HG03060 (cell line): Measurements from ENCODE around the gene OSBP2.

Experiments used
- ATAC-seq: cut with Tn5 transposase; IDR thresholded peaks from one replicate; pipeline ENCODE4 v1.9.1; 2021; ENCODE audit warnings: low read depth, moderate number of reproducible peaks; ENCODE audit not compliant: unreplicated experiment

Gene OSBP2

DNA sequence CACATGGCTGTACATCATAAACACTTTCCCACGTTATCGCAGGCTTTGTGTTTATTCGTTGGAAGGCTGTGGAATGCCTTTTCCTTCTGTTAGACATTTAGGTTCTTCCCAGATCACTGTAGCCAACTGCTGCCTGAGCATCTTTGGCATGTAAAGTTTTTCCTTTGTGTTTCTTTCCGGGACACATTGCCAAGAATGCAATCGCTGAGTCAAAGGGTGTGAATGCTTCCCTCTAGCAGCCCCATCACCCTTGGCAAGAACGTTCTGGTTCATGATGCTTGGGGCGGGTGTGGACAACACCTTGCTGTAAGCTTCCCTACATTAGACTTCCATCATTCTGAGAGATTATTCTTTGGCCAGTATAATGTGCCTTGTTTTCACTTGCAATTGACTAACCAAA lies 136.2 kb downstream of the OSBP2 start:
- ATAC-seq, result no peak

DNA sequence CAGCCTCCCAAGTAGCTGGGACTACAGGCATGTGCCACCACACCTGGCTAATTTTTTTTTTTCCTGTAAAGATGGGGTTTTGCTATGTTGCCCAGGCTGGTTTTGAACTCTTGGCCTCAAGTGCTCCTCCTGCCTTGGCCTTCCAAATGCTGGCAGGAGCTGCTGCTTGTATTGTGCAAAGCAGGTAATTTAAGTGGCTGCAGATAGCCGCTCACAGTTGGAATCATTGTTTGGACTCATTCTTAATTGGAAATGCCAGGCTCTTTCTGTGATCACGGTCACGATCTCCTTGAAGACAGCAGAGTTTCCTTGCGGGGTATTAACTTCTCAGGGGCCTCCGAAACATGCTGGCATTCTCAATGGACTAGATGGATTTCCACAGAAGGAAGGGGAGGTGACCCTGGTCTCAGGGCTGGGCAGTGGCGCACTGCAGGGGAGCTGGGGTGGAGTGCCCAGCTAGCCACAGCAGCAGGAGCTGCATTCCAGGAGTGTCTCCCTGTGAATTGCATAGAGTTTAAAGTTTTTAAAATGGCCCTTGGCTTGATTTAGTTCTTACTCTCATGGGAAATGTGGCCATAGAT lies 137.8 kb downstream of the OSBP2 start:
- ATAC-seq, result no peak

DNA sequence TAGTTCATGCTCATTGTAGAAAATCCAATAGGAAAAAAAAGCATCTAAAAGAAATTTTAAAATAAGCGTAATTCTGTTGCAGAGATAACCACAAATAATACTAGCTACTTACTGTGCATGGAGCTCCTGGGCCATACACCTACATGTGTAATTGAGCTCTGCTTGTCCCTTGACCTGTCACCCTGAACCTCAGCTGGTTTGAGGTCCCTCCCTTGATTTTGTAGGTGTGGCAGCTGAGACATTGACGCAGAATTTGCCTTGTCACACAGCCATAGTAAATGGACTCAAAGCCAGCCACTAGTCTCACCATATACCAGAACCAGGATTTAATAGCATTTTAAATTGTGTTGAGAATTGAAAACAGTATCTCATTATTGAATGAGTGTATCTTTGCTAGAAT lies 138.6 kb downstream of the OSBP2 start:
- ATAC-seq, result no peak

DNA sequence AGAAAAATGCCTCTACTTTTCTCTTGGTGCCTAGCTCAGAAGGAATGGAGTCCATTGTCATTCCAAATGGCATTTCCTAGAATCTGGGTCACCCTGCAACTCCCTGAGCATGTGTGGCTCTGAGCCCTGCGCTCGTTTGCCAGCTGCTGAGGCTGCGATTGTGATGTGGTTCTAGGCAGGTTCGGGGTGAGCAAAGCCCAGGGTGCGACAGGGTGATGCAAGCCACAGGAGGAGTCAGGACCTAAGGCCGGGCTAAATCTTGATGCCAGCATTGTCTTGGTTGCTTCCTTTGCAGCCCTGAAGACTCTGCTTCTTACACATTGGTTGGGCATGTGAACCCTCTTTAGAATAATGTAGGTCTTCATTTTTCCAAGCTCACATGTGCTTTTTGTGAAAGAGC lies 142.9 kb downstream of the OSBP2 start:
- no peak for ATAC-seq

DNA sequence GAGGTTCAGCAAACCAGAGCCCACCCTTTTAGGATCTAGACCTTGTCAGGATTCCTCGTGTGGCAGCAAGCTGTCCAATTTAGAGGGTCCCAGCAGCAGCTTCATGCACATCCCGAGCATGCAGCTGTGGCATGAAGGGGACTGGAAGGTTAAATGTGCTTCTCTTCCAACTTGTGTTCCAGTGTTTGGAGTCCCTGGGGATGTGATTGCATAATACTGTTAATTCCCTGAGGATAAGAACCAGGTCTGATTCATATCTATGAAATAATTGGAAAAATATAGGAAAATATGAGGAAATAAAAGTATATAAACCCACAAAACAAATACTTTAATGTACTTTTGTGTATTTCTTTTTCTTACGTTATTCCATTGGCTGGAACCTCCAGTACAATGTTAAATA lies 143.4 kb downstream of the OSBP2 start:
- no peak for ATAC-seq

DNA sequence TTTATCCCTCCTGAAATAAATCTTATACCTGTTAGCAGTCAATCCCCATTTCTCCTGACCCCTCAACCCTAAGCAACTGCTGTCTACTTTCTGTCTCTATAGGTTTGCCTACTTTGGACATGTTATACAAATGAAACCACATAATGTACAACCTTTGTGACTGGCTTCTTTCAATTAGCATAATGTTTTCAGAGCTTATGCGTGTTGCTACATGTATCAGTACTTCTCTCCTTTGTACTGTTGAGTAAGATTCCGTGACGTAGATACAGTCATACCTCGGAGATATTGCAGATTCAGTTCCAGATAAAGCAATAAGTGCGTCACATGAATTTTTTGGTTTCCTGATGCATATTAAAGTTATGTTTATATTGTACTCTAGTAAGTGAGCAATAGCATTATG lies 146.6 kb downstream of the OSBP2 start:
- no peak for ATAC-seq

DNA sequence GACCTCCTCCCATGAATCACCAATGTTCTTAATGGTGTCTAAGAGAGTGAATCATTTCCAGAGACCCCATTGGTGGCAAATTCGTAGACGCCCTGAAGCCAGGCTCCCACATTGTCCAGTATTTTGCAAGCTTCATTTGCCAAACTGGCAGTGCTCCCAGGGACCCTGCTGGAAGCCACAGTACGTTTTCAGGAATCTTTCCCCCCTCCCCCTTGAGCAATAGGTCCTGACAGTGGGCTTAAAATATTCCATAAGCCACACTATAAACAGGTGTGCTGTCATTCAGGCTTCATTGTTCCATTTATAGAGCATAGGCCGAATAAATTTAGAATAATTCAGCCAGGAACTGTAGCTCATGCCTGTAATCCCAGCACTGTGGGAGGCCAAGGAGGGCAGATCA lies 148.6 kb downstream of the OSBP2 start:
- ATAC-seq, result no peak

DNA sequence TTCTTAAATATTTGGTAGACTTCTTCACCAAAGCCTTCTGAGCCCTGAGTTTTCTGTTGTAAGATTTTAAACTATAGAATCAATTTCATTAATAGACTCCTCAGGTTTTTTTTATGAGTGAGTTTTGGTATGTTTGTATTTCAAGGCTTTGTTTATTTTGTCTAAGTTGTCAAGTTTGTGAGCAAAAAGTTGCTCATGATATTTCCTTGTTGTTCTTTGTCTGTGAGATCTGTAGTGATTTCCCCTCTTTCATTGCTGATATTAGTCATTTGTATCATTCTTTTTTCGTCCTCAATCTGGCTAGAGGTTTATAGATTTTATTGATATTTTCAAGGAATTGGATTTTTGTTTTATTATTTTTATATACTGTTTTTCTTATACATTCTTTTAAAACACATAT lies 152.9 kb downstream of the OSBP2 start:
- ATAC-seq, result no peak

DNA sequence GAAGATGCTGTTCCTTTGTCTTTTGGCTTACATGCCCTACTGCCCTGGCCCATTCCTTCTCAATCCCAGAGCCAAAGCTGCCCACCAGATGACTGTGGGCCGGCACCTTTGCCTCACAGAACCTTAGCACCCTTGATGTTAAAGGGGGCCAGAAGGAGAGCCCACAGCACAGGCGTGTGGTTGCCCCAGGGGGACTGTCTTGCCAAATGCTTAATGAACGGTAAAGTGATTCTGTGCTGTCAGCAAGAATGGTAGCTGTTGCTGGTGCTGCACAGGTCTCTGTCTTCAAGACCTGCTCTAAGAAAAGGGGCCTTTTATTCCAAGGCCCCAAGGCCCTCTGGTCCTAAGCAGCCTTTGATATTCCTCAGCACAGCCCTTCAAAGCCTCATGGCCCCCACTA lies 160.6 kb downstream of the OSBP2 start:
- ATAC-seq, result no peak

DNA sequence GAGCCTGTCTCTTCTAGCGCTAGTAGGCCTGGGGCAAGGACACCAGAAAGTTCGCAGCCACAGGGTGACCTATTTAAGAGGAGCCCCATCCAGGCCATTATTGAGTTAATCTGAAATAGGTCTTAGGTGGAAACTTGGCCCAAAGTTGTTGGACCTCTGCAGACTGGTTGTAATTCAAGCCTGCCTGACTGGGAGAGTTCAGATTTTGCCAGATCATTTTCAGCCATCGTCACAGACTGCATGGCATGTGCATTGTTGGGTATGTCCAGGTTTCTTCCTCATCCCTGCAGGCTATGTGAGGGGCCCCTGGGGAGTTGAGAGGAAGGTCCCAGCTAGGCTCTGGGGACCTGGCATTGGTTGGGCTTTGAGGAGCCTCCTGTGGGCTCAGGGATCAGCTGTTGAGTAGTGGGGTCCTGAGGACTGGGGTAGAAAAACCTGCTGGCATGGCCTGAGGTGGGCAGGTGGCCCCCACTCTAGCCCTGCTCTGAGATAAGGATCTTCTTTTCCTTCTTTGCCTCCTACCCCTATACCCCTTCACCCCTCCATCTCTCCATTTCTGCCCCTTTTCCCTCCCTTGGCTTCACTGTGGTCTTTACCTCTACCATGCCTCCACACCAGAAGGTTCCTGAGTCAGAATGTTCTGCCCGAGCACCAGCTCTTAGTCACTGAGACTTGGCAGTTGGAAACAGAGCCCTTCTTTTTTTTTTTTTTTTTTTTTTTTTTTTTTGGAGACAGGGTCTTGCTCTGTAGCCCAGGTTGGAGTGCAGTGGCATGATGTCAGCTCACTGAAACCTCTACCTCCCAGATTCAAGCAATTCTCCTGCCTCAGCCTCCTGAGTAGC lies 161.2 kb downstream of the OSBP2 start:
- no peak for ATAC-seq

DNA sequence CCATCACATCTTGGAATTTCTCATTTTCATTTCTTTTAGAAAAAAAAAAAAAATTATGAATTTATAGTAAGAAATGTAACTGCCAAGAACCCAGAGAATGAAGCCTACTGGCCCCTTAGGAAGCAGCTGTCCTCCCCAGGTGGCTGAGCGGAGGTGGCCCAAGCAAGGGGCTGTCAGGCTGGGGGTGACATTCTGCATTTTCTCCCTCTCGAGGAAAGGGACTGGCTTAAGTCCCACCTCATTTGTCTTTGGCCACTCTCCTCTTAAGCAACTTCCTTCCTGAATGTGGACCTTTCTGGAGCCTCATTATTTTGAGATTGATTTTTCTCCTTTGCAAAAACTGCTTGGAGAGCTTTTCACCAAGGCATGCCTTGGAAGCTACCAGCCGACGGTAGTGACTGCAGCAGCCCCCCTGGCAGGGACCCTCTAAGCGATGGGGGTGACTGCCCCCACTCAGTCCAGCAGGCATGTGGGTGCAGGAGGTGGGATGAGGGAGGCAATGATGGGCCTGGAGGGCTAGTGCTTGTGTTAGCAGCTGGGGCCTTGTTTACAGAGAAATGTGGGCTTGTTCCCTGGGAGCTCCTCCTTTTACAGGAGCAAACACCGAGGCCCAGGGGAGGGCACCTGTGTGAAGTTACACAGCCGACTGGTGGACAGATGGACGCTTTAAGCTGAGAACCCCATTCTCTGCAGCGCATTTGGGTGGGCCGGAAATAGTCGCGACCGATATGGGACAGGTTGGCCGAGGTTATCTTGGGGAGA lies 162.2 kb downstream of the OSBP2 start:
- no peak for ATAC-seq

DNA sequence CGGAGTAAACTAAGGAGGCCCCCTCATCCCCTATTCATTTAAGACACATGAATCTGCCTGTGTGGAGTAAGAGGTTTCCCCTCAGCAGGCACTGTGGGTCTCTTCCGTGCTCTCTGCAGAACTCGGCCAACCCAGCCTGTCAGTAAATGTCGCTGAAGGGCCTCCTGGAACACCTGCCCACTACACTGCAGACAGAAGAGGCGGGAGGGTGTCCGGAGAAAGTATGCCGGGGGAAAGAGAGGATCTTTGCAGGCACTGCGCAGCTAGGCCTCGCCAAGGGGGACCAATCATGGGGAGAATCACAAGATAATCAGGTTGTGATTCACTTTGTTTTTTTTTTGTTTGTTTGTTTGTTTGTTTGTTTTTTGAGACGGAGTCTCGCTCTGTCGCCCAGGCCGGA lies 163.1 kb downstream of the OSBP2 start:
- ATAC-seq, result no peak

DNA sequence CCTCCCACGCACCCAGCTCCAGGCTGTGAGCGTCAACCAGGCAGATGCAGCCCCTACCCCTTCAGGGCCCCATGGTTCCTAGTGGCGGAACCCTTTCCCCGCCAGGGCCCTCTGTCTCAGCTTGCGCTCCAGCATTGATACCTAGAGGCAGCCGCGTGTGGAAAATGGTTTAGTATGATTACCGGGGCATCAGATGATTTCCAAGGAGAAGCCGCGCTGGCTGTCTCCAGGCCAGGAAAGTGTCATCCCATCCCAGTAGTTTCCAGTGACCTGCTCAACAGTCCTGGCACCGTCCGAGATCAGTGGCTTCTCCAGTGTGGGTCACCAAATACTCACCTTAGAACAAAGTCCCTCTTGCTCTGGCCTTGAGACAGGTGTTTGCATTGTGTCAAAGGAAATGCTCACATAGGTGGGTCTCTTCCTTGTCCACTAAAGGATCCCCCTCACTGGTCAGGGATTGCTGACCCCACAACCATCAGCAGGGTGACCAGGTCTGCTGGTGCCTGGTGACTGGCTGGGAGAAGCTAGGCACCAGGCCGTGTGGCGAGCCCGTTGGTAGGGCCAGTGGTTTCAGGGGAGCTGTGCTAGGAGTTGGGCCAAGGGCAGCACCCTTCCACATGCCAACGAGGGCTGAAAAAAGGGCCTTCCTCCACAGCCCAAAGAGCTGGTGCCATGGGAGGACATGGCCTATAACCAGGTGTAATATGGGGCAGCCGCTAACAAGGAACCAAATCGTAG lies 164.5 kb downstream of the OSBP2 start:
- ATAC-seq, result no peak

DNA sequence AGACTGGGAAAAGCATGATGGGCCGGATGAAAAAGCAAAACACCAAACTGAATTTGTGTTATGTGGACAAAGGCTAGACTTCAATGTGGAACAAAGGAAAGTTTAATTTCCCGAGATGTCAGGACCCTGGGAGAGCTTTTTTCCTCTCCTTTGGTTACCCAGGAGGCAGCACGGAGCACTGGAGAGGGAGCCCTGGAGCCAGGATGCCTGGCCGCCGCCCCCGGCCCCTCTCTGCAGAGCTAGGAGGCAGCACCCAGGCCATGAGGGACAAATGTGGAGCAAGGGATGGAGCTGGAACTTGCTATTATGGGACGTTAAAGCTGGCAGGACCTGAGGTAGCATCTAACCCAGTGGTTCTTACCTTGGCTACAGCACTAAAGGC lies 165.0 kb downstream of the OSBP2 start:
- ATAC-seq, result no peak

DNA sequence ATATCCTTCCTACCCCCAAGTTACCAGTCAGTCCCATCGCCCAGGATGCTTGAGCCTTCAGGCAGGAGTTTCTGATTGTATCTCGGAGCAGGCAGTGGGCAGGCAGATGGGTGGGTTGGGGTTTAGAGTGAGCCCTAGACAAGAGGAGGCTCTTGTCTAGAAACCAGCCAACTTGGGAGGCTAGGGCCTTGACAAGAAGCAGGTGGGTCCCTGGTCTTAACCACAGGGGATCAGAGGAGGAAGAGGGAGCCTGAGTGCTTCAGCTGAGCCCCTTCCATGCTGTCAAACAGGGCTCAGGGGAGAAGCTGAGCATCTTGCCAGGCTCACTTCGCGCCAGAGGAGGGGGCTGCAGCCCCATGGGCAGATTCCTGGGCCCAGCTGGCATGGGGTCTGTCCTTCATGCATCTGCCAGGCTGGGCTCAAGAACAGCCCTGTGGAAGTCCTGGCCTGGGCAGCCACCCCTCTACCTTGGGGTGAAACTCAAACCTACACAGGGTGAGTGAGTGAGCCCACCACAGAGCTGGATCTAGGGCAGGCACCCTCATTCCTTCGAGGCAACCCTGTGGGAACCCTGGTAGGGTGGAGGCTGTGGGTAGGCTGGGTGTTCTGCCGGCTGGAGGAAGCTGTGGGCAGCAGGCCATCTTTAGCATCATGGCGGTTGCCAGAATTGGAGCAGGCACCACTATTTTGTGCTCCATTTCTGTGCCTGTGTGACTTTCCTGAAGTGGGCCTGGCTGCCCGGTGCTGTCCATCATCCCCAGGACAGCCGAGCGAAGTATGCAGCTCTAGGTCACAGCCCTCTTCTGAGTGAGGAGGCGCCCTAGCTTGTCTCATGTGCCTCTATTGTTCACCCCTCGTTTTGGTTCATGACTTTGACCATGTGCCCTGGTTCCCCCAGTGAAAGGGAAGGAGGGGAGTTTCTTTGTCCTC lies 165.8 kb downstream of the OSBP2 start:
- ATAC-seq, result no peak

DNA sequence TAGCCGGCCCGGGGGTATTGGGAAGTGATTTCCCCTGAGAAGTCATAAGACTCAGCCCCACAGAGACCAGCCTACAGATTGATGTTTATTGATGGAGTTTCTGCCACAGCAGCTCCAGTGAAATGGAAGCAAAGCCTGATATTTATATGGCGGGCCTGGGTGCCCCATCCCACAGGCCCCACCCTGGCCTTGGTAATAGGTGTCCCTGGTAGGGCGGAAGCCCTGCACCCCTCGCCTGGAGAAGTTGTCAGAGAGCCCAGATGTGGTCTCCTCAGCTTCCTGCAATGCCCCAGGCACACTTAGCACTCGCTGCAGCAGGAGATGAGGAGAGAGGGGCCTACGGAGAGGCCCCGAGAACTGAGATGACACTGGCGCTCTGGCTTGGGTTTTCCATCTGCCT lies 166.5 kb downstream of the OSBP2 start:
- no peak for ATAC-seq

DNA sequence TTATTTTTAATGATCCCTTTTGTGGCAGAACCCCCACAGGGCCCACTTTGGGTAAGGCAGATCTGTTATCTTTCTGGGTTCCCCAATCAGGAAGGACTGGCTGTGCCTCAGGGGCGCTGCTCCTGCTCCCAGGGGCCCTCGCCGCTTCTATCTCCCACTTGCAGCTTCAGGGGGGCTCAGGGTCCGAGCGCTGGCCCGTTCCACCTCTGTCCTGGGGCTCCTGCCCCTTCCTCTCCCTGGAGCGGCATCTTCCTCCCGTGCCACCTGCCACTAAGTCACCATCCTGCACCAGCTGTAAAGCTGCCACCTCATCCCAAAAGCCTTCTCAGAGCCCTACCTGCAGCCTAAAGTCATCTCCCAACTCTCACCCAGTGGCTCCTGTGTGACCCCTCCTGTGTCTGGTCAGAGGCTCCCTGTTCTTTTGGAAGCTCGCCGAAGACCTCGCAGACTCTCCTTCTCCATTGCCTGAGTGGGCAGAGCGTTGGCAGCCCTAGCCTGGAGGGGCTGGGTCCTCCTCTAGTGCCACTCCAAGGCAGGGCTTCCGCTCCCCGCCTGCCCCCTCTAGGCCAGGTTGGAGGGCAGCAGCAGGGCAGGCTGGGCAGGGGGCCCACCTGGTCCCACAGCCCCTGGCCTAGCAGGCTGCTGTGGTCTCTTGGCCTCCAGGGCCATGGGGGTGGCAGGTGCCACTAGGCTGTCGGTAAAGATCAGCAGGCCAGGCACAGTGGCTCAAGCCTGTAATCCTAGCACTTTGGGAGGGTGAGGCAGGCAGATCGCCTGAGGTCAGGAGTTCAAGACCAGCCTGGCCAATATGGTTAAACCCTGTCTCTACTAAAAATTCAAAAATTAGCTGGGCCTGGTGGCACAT lies 167.2 kb downstream of the OSBP2 start:
- no peak for ATAC-seq

DNA sequence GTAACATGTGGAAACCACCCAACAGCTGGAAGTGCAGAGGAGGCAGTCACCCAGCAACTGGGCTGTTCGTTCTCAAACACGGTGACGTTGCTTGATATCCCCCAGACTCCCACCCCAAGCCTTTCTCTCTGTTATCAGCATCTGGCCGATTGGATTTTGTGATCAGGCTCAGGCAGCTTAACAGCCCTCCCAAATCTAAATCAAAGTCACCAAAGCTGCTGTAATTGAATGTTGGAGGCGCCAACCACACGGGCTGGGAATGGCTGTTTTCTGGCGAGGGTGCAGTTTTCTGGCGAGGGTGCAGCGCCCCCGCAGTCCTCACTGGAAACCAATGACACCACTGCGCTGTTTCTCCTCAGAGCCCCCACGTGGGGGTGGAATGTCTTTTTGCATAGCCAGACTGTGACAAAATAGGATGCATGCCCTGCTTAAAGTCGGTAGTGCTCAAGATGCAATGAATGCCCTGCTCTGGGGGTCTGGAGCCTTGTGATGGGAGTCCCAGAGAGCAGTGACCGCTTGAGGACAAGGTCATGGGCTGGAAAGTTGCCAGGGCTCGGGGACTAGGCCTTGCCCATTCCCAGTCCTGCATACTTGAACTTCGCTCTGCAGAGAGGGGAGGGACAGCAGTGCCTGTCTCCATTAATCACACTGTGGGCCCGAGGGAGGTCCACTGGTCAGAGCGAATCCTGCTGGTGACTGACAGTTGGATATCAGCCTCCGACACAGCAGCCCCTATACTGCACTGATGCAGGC lies 168.6 kb downstream of the OSBP2 start:
- ATAC-seq, result no peak
